ENCODE results near the gene ADD2.

DNA sequence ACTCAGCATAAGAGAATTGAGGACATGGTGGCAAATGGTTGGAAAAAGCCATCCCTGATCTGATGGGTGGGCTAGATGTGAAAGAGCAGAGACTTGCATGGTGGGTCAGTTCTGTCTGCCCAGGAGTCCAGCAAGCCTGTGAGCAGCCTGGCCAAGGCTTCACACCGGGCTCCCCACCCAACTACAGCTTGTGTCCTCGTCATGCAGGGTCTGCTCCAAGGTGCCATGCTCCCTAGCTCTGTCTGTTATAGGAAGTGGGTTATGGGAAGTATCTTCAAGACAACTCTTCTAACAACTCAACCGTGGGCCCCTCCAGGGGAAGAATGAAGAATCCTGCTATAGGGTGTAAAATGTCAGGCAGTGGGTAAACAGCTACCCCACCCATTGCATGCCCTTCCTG is 97.4 kb downstream of the ADD2 start:
- no peak for TF ChIP-seq JUND (IDR thresholded peaks at IDR 0.05)
- TF ChIP-seq CTCF (IDR thresholded peaks at IDR 0.05; ENCODE audit: low read depth, low read length, missing input control): no peak
- TF ChIP-seq, protein P1, sequence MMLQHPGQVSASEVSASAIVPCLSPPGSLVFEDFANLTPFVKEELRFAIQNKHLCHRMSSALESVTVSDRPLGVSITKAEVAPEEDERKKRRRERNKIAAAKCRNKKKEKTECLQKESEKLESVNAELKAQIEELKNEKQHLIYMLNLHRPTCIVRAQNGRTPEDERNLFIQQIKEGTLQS (IDR thresholded peaks at IDR 0.05): no peak
- TF ChIP-seq, protein P2, sequence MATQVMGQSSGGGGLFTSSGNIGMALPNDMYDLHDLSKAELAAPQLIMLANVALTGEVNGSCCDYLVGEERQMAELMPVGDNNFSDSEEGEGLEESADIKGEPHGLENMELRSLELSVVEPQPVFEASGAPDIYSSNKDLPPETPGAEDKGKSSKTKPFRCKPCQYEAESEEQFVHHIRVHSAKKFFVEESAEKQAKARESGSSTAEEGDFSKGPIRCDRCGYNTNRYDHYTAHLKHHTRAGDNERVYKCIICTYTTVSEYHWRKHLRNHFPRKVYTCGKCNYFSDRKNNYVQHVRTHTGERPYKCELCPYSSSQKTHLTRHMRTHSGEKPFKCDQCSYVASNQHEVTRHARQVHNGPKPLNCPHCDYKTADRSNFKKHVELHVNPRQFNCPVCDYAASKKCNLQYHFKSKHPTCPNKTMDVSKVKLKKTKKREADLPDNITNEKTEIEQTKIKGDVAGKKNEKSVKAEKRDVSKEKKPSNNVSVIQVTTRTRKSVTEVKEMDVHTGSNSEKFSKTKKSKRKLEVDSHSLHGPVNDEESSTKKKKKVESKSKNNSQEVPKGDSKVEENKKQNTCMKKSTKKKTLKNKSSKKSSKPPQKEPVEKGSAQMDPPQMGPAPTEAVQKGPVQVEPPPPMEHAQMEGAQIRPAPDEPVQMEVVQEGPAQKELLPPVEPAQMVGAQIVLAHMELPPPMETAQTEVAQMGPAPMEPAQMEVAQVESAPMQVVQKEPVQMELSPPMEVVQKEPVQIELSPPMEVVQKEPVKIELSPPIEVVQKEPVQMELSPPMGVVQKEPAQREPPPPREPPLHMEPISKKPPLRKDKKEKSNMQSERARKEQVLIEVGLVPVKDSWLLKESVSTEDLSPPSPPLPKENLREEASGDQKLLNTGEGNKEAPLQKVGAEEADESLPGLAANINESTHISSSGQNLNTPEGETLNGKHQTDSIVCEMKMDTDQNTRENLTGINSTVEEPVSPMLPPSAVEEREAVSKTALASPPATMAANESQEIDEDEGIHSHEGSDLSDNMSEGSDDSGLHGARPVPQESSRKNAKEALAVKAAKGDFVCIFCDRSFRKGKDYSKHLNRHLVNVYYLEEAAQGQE (IDR thresholded peaks at IDR 0.05): no peak
- no peak for TF ChIP-seq HNF4G (IDR thresholded peaks at IDR 0.05)
- TF ChIP-seq, protein P3, sequence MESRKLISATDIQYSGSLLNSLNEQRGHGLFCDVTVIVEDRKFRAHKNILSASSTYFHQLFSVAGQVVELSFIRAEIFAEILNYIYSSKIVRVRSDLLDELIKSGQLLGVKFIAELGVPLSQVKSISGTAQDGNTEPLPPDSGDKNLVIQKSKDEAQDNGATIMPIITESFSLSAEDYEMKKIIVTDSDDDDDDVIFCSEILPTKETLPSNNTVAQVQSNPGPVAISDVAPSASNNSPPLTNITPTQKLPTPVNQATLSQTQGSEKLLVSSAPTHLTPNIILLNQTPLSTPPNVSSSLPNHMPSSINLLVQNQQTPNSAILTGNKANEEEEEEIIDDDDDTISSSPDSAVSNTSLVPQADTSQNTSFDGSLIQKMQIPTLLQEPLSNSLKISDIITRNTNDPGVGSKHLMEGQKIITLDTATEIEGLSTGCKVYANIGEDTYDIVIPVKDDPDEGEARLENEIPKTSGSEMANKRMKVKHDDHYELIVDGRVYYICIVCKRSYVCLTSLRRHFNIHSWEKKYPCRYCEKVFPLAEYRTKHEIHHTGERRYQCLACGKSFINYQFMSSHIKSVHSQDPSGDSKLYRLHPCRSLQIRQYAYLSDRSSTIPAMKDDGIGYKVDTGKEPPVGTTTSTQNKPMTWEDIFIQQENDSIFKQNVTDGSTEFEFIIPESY (IDR thresholded peaks at IDR 0.05): no peak

Measured in liver (tissue), 3 donors.